Amygdala (tissue), 56 donors: Measurements from ENCODE around the gene COX7A2.

ENCODE experiments used
- DNase-seq, 56 donors: peaks; one replicate each; lab custom pipeline; 2025; lab: John Stamatoyannopoulos, UW

Gene COX7A2

GRCh38 chr6:75202676-75203131 is 40.9 kb downstream of the COX7A2 start:
- no peak for DNase-seq

- DNase-seq, result peak in 5 of 56 donors; percentile 8 to 28 (median 23)
Measured at GRCh38 chr6:75201901-75202672, 41.5 kb downstream of the COX7A2 start.

GRCh38 chr6:75201021-75201420 is 42.6 kb downstream of the COX7A2 start:
- no peak for DNase-seq

GRCh38 chr6:75199889-75200288 is 43.7 kb downstream of the COX7A2 start:
- DNase-seq, result no peak

- no peak for DNase-seq
Measured at GRCh38 chr6:75196081-75196687, 47.4 kb downstream of the COX7A2 start.

- no peak for DNase-seq
Measured at GRCh38 chr6:75188221-75188925, 55.2 kb downstream of the COX7A2 start.
